HFF-Myc (cell line): Measurements from ENCODE around the gene LRRFIP1.

Experiments
- DNase-seq: peaks from one replicate; pipeline ENCODE4 v3.0.0-alpha.2; 2011; ENCODE audit warnings: low read depth; ENCODE audit errors: extremely low read depth
- H3K4me3 ChIP-seq: replicated peaks from 2 replicates; pipeline ENCODE4 v1.5.1; 2011; ENCODE audit warnings: low read depth, mild to moderate bottlenecking, control low read depth, low read length
- TF ChIP-seq, protein P1 (sequence below): IDR thresholded peaks from 2 replicates; pipeline ENCODE4 v1.5.1; 2012; ENCODE audit warnings: mild to moderate bottlenecking, low read depth, low read length, control low read depth; ENCODE audit errors: missing control alignments

LRRFIP1 gene

DNA sequence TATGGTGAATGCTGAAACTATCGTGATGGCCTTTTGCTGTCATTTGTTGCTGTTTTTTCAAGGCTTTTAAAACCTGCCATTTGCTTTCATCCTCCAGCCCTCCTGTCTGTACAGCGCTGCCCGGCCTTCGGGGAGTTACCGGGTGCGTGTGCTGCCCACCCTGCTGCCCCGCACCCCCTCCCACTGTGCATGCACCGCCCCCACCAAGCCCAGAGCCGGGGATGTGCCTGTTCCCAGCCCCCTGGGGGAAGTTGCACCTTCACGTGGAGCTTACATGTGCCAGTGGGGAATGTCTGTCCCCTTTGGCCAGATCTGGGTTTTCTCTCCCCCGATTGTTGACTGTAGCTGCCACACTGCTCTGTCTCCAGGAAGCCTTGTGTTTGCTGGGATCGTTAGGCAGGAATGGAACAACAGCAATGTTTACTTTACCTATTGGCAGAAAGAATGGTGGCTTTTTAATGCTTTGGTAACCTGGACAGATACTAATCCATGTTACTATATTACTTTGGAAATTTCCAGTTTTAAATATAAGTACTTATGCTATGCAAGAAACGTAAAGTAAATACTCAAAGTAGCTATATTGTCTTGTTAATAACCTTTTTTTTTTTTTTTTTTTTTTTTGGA lies 106.4 kb downstream of the LRRFIP1 start:
- TF ChIP-seq, protein P1, sequence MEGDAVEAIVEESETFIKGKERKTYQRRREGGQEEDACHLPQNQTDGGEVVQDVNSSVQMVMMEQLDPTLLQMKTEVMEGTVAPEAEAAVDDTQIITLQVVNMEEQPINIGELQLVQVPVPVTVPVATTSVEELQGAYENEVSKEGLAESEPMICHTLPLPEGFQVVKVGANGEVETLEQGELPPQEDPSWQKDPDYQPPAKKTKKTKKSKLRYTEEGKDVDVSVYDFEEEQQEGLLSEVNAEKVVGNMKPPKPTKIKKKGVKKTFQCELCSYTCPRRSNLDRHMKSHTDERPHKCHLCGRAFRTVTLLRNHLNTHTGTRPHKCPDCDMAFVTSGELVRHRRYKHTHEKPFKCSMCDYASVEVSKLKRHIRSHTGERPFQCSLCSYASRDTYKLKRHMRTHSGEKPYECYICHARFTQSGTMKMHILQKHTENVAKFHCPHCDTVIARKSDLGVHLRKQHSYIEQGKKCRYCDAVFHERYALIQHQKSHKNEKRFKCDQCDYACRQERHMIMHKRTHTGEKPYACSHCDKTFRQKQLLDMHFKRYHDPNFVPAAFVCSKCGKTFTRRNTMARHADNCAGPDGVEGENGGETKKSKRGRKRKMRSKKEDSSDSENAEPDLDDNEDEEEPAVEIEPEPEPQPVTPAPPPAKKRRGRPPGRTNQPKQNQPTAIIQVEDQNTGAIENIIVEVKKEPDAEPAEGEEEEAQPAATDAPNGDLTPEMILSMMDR, result no peak
- no peak for DNase-seq
- no peak overlapping the region for H3K4me3 ChIP-seq

DNA sequence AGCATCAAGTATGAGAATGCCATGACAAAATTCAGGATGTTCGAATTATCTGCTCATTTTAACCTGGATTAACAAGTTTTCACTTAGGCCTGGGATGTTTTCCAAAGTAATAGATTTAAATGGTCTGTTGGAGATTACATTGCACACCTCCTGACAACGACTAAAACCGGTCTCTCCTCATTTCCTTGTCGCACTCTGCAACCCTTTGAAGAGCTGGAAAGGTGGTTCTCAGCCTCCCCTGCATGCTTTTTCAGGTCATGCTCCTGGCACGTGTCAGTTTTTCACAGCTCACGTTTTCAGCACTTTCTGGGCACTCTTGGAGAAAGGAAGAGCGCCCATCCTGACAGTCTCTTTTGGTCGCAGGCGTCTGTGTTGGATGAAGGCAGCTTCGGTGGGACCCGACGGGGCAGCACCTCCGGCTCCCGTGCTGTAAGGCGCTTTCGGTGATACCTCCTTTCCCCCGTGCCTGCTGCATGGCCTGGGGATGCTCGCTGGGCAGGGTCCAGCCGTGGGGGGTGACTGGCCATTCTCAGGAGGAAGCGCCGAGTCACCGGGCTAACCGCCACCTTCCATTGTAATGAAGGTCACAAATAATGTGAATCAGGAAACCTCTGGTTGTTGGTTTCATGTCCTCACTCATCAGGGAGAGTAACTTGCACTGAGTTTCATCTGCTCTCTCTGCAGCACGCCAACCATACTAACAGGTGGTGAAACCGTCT lies 107.7 kb downstream of the LRRFIP1 start:
- DNase-seq, result no peak
- H3K4me3 ChIP-seq, result no peak overlapping the region
- TF ChIP-seq, protein P1, result no peak

DNA sequence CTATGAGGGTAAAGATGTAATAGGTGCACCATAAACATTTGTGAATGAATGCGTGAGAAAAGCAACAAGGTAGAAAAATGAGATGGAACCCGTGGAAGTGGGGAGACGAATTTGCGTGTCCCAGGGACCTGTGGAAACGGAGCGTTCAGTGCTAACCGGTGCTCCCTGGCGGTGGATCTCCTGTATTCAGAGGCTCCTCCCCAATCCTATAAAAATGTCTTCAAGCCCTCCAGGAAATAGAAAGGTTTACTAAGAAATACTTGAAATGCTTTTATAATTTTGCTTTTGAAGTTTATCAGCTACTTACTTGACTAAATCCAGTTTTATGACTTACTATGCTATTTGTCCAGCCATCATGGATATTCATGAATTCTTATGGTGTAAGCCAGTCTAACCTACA lies 108.4 kb downstream of the LRRFIP1 start:
- TF ChIP-seq, protein P1, result no peak
- no peak for DNase-seq
- H3K4me3 ChIP-seq, result no peak overlapping the region

DNA sequence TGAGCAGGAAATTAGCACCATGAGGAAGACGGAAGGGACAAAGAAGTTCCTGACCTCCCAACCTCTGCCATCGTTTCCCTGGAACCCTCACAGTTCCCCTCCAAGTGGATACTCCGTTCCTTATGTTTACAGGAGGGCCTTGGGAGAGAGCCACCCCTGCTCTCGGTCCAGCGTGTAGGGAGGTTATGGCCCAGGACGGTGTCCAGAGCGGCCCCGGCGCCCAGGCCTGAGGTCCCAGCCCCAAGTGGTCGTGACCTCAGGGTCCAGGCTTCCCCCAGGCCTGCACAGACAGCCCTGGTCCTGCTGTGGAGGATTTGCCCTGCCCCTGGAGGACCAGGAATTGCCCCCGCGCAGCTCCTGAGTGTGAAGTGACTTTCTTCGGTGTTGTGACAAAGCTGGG lies 109.4 kb downstream of the LRRFIP1 start:
- no peak for DNase-seq
- TF ChIP-seq, protein P1, result no peak
- H3K4me3 ChIP-seq, result no peak overlapping the region

DNA sequence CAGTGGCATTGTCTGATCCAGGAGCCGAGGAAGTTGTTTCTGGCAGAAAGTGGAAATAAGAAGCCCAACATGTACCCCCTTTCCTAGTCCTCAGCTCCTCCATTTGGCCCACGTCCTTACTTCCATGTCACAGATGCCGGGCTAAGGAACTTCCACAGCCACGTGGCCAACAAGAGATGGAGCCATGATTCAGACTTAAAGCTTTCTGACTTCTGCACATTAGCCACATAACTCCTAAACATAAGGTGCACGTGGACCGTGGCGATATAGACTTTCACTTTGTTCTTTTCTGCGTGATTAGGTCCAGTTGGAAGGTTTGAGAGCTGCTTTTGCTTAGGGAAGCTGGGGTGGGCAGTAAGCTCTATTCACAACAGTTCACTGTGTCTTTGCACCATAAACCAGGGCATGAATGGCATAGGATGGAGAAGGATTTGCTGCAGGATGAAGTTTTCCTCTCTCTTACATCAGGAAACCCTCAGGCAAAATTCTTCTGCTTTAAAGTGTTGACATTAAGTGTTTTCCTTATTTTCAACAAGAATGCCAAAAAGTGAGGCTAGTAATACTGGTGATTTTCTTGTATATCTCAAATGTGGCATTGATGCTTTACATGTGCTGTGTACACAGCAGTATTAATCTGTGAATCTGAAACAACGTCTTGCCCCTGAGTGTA lies 109.9 kb downstream of the LRRFIP1 start:
- no peak for DNase-seq
- TF ChIP-seq, protein P1, result no peak
- no peak overlapping the region for H3K4me3 ChIP-seq

DNA sequence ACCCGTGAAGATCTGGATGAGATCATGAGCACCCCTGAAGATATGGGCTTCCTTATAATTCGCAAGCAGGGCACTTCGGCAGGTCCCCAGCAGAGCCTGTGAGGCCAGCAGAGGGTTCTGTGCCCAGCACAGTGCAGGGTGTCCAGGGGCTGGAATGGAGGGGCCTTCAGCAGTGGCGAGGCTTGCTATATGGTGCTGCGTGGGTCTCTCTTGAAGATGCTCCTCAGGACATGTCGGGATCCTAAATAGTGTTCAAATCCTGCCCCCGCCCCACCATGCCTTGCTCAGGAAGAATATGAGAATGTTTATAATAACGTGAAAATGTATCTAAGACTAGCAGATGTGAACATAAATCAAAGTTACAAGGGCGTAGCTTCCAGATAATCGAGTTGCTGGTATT lies 110.9 kb downstream of the LRRFIP1 start:
- H3K4me3 ChIP-seq, result no peak overlapping the region
- TF ChIP-seq, protein P1, result no peak
- no peak for DNase-seq
